HG02798 (cell line): ENCODE results near the gene SHROOM2.
"Not testable (repeated sequence)": the region's sequence is repeated elsewhere in the genome, so short reads cannot be mapped to it uniquely, and the experiment has no call there.

Source experiments
- ATAC-seq: cut with Tn5 transposase; IDR thresholded peaks from one replicate; pipeline ENCODE4 v1.9.1; 2021; ENCODE audit warnings: mild to moderate bottlenecking; ENCODE audit not compliant: unreplicated experiment, poor library complexity

Gene SHROOM2

GRCh38 chrX:9775930-9776329 is 10.3 kb upstream of the SHROOM2 start:
- no peak for ATAC-seq

DNA sequence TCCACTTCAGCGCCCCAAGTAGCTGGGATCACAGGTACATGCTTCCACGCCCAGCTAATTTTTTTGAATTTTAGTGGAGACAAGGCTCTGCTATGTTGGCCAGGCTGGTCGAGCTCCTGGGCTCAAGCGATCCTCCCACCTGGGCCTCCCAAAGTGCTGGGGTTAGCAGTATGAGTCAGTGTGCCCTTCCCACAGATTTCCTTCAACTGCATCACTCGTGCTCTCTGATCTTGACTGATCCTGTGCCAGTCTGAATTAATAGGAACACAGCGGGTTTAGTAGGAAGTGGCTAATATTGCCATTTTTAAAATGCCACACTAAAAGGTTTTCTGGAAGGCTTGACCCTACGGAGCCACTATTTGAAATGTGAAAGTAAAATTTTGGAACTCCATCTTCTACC is 4.3 kb upstream of the SHROOM2 start:
- no peak for ATAC-seq

- ATAC-seq: no peak
Observed at GRCh38 chrX:9784332-9784731, 1.9 kb upstream of the SHROOM2 start.

- no peak for ATAC-seq
Observed at GRCh38 chrX:9785254-9785943, 830 bp upstream of the SHROOM2 start.

- no peak for ATAC-seq
Observed at GRCh38 chrX:9786798-9787635, 788 bp downstream of the SHROOM2 start.

GRCh38 chrX:9788911-9789310 is 2.7 kb downstream of the SHROOM2 start:
- ATAC-seq: no peak

DNA sequence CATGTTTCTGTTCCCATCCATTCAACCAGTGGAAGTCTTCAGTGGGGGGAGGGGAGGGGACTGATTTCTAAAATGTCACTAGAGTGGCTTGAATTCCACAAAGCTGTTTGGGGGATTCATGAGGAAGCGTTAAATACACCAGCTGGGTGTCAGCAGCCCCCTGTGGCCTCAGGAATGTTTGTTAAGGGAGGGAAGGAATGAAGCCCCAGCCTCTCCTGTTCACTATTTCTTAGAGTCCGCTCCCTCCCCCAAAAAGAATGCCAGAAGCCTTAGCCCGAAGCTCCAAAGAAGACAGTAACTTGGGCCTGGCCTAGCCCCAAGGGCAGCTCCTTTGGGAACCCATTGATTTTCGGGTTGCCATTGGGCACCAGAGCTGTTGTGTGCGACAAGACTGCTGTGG is 3.3 kb downstream of the SHROOM2 start:
- ATAC-seq: no peak

DNA sequence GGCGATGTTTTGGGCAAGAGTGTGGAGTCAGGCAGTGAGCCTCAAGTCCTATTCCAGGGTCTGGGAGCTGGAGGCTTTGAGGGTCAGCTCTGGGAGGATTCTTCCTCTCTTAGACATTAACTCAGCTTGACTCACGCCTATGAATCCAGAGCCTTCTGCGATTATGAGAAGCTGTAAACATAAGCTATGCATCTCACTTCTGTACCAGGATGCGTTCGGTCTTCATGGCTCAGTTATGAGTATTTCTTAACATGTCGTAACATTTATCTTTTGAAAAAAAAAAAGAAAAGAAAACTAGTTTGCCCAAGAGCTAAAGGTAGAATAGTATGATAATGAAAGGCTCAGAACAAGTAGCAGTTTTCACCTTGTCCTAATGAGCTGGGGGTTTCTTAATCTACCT is 4.6 kb downstream of the SHROOM2 start:
- ATAC-seq: no peak

- no peak for ATAC-seq
Observed at GRCh38 chrX:9794495-9794894, 8.3 kb downstream of the SHROOM2 start.

- no peak for ATAC-seq
Observed at GRCh38 chrX:9797384-9798360, 11.4 kb downstream of the SHROOM2 start.

- no peak for ATAC-seq
Observed at GRCh38 chrX:9802737-9803136, 16.5 kb downstream of the SHROOM2 start.

DNA sequence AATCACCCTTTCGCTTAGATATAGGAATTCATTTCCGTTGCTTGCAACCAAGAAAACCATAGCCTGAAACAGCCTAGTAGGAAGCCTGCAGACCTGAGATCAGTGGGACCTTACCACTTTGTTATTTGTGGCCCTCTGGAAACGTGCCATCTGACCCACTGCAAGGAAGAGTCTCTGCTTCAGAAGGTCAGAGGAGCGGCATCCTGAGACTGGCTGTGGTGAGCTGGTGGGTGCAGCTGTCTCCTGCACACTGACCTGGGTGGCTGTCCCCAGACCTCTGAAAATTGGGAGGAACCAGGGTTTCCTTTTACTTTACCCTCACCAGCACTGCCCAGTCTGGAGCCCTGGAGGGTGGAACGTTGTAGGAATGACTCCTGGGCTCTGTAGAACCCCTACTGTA is 18.2 kb downstream of the SHROOM2 start:
- ATAC-seq: no peak

DNA sequence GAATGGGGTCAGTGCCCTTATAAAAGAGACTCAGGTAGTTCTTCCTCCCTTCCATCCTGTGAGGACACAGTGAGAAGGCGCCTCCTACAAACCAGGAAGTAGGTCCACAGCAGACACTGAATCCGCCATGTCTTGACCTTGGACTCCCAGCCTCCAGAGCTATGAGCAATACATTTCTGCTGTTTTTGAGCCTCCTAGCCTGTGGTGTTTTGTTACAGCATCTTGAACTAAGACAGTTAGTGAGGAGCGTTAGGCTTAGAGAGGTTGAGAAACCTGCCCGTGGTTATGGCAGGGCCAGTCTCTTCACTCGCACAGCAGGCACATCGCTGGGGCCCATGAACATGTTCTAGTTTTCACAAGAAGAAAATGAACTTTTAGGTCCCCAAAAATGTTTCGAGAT is 19.7 kb downstream of the SHROOM2 start:
- no peak for ATAC-seq

GRCh38 chrX:9807355-9808182 is 21.3 kb downstream of the SHROOM2 start:
- ATAC-seq: no peak

DNA sequence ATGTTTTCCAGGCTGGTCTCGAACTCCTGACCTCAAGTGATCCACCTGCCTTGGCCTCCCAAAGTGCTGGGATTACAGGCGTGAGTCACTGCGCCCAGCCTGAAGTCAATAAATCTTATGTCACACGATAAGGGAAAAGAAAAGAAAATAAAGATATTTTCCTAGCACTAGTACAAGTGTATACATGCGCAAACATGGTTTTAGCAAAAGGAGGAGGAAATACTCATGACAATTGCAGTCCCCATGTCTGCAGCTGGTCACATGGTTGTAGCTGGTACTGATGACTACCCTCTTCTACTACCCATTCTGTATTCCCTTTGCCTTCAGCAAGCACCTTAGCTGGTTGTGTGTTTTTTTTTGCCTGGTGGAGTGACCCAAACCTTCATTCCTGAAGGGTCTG is 23.6 kb downstream of the SHROOM2 start:
- ATAC-seq: not testable (repeated sequence)

DNA sequence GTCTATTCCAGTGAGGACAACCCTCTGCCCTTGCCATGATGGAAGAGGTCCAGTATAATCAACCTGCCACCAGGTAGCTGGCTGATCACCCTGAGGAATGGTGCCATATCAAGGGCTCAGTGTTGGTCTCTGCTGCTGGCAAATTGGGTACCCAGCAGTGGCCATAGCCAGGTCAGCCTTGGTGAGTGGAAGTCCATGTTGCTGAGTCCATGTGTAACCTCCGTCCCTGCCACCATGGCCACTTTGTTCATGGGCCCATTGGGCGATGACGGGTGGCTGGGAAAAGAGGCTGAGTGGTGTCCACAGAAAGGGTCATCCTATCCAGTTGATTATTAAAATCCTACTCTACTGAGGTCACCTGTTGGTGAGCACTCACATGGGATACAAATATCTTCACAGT is 24.9 kb downstream of the SHROOM2 start:
- not testable (repeated sequence) for ATAC-seq

- no peak for ATAC-seq
Observed at GRCh38 chrX:9816084-9816700, 30.0 kb downstream of the SHROOM2 start.

GRCh38 chrX:9821572-9821971 is 35.3 kb downstream of the SHROOM2 start:
- no peak for ATAC-seq

DNA sequence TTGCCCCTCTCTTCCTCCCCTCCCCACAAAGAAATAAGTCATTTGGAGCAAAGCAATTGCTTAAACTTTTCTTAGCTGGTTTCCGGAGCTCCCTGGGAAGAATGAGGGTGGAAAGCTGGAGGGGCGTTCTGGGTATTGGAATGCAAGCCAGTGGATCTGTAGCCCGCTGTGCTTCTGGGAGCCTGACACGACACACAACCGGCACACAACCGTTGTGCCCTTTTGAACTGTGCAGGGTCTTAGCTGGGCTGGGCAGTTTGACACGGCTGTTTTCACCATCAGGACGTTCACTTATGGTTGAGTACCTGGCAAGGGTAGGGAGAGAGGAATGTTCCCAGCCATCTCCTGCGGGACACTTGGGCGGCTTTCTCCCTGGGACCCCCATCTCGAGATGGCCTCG is 38.3 kb downstream of the SHROOM2 start:
- ATAC-seq: no peak
